B cell (primary cell): ENCODE results near the gene SLC38A10.

Source experiments
- EZH2 ChIP-seq: IDR thresholded peaks from 2 replicates; pipeline ENCODE4 v1.6.1; 2012; ENCODE audit warnings: borderline replicate concordance, low read depth, mild to moderate bottlenecking, moderate library complexity, low read length; ENCODE audit not compliant: insufficient read depth, poor library complexity, severe bottlenecking
- TF ChIP-seq, protein P1 (sequence below): fragments of 200-600 bp; IDR thresholded peaks from one replicate; pipeline ENCODE4 v1.8.0; 2022; ENCODE audit warnings: antibody characterized with exemption, mild to moderate bottlenecking

- TF ChIP-seq EZH2: no peak
- TF ChIP-seq, protein P1, sequence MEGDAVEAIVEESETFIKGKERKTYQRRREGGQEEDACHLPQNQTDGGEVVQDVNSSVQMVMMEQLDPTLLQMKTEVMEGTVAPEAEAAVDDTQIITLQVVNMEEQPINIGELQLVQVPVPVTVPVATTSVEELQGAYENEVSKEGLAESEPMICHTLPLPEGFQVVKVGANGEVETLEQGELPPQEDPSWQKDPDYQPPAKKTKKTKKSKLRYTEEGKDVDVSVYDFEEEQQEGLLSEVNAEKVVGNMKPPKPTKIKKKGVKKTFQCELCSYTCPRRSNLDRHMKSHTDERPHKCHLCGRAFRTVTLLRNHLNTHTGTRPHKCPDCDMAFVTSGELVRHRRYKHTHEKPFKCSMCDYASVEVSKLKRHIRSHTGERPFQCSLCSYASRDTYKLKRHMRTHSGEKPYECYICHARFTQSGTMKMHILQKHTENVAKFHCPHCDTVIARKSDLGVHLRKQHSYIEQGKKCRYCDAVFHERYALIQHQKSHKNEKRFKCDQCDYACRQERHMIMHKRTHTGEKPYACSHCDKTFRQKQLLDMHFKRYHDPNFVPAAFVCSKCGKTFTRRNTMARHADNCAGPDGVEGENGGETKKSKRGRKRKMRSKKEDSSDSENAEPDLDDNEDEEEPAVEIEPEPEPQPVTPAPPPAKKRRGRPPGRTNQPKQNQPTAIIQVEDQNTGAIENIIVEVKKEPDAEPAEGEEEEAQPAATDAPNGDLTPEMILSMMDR: no peak
Observed at GRCh38 chr17:81212365-81212764, 82.7 kb downstream of the SLC38A10 start.
